Activated T-helper 9 cell treated with anti-CD3 and anti-CD28 coated beads, Interleukin-2, amount 50 U/mL, for 16 hours (primary cell): Measurements from ENCODE around the gene SETDB1.
"Not testable (repeated sequence)": the region's sequence is repeated elsewhere in the genome, so short reads cannot be mapped to it uniquely, and the experiment has no call there.

Experiments
- DNase-seq: peaks from one replicate; pipeline ENCODE4 v3.0.0-alpha.2; 2020; ENCODE audit warnings: low read depth

SETDB1 gene

DNA sequence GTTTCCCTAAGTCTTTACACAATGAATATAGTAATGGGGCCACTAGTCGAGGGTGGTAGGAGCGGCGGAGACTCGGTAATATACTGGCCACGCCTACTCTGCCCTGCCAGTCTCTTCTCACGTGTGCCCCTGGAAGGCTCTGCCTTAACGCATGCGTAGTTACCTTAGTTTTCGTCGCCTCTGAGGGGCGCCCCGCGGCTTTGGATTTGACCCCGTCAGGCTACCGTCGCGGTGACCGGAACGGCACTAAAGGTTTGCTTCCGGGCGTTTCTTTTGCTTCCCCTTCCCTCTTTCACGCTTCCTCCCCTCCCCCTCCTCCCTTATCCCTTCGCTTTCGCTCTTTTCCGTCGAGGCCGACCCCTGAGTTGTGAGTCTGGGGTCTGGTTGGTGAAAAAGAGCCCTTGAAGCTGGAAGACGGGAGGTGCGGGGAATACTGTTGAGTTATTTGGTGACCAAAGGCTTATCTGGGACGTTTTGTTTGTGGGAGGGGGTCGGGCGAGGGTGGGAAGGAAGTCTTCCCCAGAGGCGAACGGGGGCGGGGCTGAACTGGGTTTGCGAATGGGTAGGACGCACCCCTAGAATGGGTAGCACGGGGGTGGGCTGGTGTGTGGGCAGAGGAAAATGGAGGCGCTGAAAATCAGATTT is at the start of gene SETDB1:
TSS of gene SETDB1 (plus strand) at position 267 of the 645 bp plus-strand sequence. CDS start 1,352 bp downstream, outside the sequence.
- peak; percentile 84 for DNase-seq

DNA sequence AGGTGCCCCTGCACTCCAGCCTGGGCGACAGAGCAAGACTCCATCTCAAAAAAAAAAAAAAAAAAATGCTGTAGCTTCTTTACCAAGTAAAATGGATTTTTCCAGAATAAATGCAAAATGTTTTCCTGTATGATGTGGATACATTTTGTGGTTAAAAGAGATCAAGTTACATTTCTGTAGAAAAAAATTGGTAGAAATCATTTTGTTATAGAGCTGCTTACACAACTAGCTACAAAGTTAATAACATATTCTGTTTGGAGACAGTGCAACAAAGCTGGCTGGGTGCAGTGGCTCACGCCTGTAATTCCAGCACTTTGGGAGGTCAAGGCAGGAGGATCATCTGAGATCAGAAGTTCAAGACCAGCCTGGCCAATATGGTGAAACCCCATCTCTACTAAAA is 47.2 kb upstream of the SETDB1 start:
- DNase-seq = not testable (repeated sequence)

DNA sequence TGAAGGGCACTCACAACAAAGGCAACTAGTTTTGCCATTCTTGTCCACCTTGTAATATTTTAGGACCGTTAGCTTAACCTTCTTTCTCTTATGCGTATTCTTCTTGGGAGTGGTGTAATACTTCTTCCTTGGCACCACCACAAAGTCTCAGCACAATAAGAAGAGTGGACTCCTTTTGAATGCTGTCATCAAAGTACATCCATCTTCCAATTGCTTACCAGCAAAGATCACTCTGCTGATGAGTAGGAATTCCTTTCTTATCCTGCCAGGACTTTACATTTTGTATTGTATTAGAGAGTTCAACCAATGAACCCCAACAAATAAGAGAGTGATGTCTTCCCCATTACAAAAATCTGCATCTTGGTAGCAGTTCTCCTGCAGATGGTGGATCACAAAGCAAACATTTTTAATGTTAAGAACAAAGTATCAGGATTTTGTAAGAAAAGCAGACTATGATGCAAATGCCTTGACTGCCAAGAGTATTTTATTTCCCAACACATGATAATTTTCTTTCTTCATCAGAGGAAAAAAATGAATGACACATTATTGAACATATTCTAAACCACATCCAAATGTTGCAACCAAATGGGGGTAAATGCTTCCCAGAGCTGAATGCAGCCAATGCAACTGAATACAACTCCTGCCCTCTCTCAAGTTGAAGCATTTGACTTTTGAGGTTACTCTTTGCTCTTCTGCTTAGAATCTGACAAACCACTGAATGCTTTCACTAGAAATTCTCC is 44.7 kb upstream of the SETDB1 start:
- no peak for DNase-seq

DNA sequence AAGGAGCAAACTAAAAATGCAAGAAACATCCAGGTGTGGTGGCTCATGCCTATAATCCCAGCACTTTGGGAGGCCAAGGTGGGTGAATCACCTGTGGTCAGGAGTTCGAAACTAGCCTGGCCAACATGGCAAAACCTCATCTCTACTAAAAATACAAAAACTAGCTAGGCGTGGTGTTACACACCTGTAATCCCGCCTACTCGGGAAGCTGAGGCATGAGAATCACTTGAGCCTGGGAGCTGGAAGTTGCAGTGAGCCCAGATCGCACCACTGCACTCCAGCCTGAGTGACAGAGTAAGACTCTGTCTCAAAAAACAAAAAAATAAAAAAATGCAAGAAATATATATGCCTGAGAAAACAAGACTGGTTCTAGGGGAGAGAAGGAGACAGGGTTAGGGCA is 43.0 kb upstream of the SETDB1 start:
- not testable (repeated sequence) for DNase-seq

DNA sequence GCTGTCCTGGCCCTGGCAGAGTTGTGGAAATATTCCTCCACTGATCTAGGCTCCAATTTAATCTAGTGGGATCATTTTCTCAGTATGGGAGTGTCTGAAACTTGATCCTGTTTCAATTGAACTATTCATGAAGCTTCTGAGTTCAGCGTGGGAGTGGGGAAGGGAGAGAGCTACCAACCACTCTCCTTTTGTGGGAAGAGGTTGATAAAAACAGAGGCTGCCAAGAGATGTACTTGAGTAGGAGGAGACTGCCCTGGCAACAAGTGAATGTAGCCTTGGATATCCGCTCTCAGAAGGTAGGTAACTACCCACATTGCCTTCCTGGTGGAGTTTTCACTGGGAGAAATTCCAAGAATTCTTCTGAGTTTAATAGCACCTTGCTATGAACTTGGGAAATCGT is 39.1 kb upstream of the SETDB1 start, which contains the start of gene CTXND2:
TSS of gene CTXND2 (plus strand) at position 119 of the 400 bp plus-strand sequence. CDS start 25,179 bp downstream, outside the sequence.
- no peak for DNase-seq

DNA sequence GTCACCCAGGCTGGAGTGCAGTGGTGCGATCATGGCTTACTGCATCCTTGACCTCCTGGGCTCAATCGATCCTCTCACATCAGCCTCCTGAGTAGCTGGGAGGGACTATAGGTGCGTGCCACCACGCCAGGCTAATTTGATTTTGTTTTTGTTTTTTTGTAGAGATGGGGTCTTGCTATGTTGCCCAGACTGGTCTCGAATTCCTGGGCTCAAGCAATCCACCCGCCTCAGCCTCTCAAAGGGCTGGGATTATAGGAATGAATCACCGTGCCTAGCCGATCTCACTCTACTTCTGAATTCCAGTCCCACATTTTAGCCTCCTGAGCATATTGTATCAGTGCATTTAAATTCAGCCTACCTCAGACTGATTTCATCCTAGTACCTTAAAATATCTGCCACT is 37.4 kb upstream of the SETDB1 start:
- no peak for DNase-seq

DNA sequence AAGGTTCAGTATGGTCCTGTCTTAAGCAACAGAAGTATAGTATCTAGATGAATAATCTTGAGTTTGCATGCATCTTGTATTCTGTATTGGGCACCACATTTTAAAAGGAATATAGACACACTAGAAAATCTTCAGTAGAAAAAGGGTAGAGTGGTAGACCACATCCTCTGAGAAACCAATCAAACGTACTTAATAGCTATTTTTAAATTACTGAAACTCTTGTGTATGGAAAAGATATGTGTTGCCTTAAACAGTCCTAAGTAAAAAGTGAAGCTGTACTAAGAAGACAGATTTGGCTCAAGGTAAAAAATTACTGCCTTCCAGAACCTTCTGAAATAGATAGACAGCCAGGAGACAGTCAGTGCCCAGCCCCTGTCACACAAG is 36.1 kb upstream of the SETDB1 start:
- no peak for DNase-seq

DNA sequence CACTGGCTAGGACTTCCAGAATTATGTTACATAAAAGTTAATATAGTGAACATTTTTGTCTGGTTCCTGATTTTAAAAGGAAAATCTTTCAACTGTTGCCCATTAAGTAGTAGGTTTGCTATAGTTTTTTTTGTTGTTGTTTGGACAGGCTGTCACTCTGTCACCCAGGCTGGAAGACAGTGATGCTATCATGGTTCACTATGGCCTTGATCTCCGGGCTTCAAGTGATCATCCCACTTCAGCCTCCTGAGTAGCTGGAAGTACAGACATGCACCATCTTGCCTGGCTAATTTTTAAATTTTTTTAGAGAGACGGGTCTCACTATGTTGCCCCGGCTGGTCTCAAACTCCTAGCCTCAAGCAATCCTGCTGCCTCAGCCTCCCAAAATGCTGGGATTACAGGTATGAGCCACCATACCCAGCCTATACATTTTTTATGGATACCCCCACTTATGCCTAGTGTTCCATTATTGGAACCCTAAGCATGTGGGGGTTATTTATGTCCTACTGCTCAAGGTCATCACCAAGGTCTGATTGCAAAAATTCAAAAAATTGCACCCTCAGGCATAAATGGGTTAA is 32.7 kb upstream of the SETDB1 start:
- DNase-seq = no peak

DNA sequence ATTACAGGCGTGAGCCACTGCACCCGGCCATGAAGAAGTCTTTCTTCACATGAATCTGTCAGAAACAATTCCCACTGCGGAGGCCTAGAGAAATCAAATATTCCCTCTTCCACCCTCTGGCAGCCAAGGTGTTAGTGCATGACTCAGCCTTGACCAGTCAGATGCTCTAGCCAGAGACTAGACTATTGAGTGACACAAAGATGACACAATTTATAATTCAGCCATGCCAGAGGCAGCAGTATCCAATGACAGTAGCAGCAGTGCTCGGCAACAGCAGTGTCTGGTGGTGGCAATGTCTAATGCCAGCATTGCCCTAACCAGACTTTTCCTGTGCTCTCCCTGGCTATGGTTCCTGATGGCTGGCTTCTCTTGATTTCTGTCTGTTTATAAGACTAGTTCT is 30.5 kb upstream of the SETDB1 start:
- DNase-seq = no peak

DNA sequence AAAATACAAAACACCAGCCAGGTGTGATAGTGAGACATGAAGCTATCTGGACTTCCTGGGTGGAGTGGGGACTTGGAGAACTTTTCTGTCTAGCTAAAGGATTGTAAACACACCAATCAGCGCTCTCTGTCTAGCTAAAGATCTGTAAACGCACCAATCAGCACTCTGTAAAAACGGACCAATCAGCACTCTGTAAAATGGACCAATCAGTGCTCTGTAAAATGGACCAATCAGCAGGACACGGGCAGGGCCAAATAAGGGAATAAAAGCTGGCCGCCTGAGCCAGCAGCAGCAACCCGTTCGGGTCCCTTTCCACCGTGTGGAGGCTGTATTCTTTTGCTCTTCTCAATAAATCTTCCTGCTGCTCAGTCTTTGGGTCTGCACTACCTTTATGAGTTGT is 26.4 kb upstream of the SETDB1 start:
- DNase-seq = not testable (repeated sequence)

DNA sequence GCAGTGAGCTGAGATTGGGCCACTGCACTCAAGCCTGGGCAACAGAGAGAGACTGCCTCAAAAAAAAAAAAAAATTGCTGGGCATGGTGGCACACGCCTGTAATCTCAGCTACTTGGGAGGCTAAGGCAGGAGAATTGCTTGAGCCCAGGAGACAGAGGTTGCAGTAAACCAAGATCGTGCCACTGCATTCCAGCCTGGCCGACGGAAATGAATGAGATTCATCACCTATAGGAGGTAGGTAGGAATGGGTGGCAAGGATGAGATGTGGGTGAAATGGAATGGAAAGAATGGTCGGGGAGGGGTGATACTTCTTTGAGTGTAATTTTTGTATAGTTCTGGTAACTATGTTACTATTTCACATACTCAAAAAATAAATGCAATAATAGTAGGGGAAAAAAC is 23.8 kb upstream of the SETDB1 start:
- DNase-seq = no peak

DNA sequence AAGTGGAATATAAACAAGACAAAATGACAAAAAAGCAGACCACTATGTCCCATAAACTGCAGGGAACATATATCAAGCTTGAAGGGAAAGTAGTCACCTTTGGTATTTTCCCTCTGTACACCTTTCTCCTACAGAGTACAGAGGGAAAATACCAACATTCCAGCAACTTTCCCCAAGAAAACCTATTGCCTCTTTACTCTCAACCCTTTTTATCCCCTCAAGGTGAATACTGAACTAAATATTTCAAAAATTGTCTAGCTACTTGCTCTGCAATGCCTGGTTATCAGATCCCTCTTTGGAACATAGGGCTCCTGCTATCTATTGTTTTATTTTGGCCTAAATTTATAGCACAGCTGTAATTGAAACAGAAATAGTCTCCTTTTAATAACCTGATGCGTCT is 23.4 kb upstream of the SETDB1 start:
- no peak for DNase-seq

DNA sequence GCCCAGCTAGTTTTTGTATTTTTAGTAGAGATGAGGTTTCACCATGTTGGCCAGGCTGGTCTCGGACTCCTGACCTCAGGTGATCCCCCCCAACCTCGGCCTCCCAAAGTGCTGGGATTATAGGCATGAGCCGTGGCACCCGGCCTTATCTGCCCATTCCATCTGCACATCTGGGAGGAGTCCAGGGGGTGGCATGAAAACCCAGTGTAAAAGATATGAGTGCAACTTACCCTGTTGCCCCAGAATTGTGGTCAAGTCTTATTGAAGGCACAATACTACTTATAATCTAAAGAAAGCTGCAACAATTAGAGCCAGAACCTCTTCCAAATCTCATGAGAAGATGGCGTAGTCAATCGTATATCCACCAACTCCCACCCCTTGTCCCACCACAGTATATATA is 20.9 kb upstream of the SETDB1 start:
- no peak for DNase-seq

DNA sequence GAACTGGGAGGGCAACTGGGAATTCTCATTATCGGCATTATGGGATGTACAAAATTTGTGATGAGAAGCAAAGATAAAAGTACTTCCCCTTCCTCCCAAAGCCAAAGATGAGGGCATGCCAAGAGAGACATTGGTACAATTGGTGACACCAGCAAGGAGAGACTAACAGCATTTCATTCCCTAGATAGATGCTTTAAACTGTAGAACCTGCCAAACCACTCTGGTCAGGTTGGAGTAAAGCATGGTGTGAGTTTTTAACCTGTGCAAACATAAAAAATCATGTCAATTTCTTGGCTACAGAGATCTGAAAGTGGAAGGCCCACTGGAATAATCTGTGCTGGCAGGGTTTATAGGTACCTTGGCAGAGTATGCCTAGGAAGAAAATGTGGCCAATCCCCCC is 19.8 kb upstream of the SETDB1 start:
- DNase-seq = no peak

DNA sequence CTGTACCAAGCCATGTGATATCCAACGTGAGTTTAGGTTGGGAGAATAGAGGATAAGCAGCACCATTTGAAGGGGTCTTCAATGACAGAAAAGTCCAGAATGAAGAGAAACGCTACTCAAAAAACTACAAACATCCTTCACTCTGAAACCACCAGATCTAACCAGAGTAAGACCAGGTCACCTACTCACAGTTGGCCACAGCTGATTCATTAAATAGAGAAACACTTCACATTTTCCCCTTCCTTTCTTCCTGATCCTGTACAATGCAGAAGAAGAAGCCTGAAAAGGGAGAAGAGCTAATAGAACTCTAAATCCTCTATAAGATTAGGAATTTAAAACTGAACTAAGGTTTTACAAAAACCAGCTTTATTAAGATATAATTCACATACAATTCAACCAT is 19.4 kb upstream of the SETDB1 start:
- DNase-seq = no peak

DNA sequence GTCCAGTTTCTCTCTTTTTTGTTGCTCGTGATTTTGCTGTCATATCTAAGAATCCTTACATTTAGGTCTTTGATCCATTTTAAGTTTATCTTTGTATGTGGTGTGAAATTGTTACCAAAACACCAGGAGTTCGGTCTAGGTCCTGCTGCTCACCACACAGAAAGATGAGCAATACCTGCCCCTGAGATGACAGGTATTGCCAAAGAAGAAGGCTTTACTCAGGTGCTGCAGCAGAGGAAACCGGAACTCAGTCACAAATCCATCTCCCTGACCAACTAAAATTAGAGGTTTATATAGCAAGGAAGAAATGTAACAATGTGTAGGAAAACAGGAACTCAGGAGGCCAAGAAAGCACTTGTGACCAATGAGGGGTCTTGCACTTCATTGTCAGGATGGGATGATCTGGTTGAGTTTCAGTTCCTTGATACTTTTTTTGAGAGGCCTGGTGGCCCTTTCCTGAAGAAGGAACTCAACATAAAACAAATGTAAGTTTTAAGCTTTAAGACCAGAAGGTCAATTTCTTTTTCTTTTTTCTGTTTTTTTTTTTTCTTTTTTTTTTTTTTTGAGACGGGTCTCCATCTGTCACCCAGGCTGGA is 16.5 kb upstream of the SETDB1 start:
- no peak for DNase-seq

DNA sequence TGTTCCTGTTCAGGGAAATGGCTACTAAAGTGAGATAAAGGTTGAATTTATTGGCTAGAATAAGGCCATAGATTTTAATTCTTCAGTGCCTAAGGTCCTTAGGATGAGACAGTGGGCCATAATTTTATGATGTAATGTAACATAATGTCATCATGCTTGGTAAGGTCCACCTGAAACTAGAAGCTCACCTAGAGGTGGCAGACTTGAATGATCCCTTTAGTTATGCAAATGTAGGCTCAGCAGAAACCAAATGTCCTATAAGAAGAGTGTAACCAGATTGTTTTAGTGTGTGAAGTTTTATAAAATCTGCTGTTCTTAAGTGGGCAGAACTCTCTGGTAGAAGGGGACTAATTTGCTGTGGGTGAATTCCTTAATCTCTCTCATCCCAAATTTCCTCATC is 13.5 kb upstream of the SETDB1 start:
- no peak for DNase-seq

DNA sequence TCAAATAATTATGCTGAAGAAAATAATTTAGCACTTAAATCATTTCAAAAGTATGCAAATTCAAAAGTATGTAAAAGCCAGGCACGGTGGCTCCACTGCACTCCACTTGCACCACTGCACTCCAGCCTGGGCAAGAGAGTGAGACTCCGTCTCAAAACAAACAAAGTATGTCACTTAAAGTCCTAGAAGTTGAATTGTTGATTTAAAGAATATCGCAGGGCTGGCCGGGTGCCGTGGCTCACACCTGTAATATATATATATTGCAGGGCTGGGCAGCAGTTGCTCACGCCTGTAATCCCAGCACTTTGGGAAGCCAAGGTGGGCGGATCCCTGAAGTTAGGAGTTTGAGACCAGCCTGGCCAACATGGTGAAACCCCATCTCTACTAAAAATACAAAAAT is 8.8 kb upstream of the SETDB1 start:
- no peak for DNase-seq

DNA sequence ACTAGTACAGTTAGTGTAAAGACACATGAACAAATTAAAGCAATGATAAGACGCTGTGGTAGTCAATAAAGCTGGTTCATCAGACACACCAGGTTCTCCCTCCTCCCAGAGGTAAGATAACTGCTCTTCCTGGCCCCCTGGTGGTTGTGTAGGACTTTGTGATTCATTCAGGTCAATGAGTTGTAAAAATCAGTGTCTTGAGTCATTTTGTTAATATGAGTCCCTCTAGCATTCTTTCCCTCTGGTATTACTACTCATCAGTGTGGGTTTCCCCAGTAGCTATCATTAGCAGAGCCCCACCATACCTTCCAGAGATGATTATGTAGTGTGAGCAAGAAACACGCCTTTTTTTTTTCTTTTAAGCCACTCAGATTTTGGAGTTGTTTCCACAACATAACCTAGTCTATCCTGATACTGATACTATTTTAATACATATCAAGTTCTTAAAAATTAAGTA is 3.6 kb upstream of the SETDB1 start:
- DNase-seq = peak; percentile 65

DNA sequence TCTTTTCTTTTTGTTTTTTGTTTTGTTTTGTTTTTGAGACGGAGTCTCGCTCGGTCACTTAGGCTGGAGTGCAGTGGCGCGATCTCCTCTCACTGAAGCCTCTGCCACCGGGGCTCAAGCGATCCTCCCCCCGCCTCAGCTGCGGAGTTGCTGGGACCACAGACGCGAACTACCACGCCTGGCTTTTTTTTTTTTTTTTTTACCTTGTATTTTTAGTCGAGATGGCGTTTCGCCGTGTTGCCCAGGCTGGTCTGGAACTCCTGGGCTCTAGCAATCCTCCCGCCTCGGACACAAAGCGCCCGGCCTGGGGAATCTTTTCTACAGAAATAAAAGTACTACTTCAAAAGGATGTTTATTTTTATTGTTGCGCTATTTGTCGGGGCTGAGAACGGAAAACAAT is 1.1 kb upstream of the SETDB1 start:
- no peak for DNase-seq

DNA sequence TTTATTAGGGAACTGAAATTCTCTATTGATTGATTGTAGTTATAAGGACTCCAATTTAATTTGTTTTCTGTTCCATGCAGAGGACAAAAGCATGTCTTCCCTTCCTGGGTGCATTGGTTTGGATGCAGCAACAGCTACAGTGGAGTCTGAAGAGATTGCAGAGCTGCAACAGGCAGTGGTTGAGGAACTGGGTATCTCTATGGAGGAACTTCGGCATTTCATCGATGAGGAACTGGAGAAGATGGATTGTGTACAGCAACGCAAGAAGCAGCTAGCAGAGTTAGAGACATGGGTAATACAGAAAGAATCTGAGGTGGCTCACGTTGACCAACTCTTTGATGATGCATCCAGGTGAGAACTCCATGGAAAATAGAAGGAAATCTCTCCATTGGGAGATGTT is 1.5 kb downstream of the SETDB1 start:
- DNase-seq = no peak

DNA sequence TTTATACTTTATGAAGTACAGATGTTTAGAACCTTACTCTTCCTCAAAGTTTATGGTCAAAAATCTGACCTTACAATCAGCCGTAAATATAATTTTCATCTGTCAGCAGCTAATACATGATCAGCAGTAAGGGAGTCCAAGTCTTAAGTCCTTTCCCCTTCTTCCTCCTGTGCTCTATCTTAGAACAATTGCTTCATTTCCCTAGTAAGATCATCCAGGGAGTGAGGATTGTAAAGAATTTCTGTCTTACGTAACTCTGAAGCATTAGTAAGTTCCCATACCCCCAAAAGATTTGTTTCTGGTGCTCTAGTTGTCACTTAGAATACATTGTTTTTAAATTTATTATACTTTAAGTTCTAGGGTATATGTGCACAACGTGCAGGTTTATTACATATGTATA is 2.1 kb downstream of the SETDB1 start:
- DNase-seq = no peak

DNA sequence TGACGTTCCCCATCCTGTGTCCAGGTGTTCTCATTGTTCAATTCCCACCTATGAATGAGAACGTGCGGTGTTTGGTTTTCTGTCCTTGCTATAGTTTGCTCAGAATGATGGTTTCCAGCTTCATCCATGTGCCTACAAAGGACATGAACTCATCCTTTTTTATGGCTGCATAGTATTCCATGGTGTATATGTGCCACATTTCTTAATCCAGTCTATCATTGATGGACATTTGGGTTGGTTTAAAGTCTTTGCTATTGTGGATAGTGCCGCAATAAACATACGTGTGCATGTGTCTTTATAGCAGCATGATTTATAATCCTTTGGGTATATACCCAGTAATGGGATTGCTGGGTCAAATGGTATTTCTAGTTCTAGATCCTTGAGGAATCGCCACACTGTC is 2.6 kb downstream of the SETDB1 start:
- not testable (repeated sequence) for DNase-seq
